Measurements from ENCODE around the gene HOXA7.
A peak's percentile ranks its signal among the peaks of the same experiment; 100 is the strongest.

Gene HOXA7

DNA sequence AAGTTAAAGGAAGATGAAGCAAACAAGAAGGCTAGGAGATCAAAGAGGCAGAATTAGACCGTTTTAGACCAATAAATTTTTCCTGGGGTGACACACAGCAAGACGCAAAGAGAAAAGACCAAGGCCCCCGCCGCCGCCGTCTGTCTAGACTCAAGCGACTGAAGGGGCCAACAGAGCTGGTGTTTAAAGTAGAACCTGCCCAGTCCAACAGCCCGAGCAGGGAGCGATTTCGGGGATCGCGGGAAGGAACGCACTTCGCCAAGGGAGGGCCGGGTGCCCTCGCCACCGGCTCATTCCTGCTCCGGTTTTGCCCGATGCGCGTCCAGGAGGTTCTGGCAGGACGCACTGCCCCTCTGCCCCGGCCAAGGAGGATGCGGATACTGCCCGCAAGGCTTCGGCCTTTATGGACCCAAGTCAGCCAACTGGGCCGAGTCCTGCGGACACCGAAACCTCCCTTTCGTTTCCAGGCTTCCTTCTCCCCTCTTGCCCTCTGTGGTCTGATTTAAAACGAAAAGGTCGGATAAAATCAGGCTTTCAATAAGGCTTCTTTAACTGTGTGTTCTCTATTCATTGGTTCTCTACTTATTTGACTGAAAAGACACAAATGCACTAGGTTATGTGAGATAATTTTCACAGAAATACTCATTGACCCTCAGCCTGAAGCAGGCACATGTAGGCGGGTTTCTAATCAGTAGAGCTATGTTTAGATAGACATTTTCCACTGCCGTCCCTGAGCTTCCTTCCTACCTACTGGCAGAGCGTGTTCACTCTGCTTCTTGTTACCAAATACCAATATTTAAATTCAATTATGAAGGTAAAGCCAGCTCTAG lies 2.2 kb upstream of the HOXA7 start:
- DNase-seq = no peak

GRCh38 chr7:27157702-27158431 lies 1.4 kb upstream of the HOXA7 start:
- DNase-seq = no peak

- no peak for DNase-seq
Observed at GRCh38 chr7:27156916-27157701, 634 bp upstream of the HOXA7 start.

GRCh38 chr7:27155816-27156507 lies 513 bp downstream of the HOXA7 start:
- DNase-seq = no peak

DNA sequence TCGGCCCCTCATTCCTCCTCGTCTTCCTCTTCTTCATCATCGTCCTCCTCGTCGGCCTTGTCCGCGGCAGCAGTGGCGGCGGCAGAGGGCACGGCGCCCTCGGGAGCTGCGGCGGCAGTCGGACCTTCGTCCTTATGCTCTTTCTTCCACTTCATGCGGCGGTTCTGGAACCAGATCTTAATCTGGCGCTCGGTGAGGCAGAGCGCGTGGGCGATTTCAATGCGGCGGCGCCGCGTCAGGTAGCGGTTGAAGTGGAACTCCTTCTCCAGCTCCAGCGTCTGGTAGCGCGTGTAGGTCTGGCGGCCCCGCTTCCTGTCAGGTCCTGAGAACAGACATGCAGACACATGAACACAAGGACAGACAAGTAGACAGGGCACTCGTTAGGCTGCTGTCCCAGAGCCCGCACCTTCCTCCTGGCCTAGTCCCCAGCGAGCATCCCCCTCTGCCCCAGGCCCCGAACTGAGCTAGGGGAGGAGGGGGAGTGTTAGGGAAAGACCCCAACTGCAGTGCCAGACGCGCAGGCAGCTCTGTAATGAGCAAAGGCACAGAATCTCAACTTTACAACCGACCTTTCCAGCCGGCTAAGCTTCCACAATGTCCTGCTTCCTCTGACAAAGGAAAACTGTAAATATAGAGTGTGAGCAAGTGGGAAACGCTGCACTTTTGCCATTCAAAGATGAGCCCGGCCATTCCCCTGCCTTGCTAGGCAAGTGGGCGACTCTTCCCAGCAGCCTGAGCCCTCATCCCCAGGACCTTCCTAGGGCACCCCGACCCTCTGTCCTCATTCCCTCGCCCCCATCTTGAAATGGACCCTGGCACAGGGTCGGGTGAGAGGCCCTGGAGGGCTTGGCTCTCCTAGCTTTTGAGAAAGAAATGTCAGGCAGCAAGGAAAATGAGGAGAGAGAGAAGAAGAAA lies 1.3 kb downstream of the HOXA7 start:
- DNase-seq = no peak

GRCh38 chr7:27154369-27154768 lies 2.1 kb downstream of the HOXA7 start:
- DNase-seq = no peak

- no peak for DNase-seq
Observed at GRCh38 chr7:27153526-27153925, 2.9 kb downstream of the HOXA7 start.

DNA sequence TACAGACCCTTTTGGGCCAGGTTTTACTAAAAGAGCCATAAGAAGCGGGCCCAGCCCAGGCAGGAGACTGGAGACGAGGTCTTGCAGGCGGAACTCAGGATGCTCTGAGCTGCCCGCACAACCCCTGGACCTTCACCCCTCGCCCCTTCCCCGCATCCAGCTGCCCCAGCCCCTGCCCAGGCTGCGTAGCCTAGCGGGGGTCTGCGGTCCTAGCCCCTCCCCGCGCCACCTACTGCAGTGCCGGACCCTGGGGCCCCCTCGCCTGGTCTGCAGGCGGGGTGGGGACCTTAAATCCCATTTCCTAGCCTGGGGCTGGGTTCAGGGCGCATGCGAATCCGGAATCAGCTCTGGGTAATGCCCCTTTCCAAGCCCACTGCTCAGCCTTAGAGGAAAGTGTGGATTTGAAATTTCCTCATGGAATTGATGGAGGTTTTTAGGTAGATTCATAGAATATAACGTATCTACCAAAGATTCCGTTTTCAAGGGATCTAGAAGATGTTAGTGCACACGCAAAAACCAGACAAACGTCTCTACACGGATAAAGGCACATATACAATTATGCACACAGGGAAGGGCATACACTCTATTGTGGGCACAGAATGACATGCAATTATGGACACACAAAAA lies 3.5 kb downstream of the HOXA7 start:
- DNase-seq = no peak

GRCh38 chr7:27151931-27152815 lies 4.3 kb downstream of the HOXA7 start, which contains the start of gene HOXA3:
Gene HOXA3, minus strand, starts transcription at chr7:27152583. Its CDS starts 41,943 bp downstream, at chr7:27110640.
- DNase-seq = no peak

- DNase-seq = no peak
Observed at GRCh38 chr7:27151341-27151930, 5.0 kb downstream of the HOXA7 start.

GRCh38 chr7:27150568-27151340 lies 5.7 kb downstream of the HOXA7 start:
- peak; percentile 60 to 77 for DNase-seq

DNA sequence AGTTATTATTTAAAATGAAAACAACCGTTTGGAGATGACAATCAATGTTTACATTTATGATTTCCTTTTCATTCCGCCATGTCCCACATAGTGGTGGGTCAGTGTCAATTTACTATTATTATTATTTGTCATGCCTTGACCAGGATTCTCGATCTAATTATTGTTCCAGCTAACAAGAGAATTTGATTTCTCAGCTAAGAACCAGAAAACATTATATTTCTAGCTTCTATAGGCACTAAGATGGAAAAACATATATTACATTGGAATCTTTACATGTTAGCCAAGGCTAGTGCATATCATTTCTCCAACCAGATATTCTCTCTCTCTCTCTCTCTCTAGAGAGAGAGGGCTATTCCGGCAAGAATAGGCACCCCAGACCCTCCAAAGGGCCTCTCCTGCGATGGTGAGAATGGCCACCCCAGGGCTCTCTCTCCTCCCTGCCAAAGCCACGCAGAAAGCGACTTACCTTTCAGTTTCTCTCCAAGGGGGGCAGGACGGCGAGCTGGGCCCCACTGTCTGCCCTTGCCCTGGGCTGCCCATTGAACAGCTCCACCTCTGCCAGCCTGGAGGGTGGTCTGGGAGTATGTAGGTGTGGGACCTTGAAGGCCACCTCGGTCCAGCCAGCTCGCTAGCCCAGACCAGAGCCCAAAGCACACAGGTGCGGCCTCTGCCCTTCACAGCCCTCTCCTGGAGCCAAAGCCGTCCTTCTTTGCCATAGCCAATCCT lies 6.5 kb downstream of the HOXA7 start:
- DNase-seq = no peak

DNA sequence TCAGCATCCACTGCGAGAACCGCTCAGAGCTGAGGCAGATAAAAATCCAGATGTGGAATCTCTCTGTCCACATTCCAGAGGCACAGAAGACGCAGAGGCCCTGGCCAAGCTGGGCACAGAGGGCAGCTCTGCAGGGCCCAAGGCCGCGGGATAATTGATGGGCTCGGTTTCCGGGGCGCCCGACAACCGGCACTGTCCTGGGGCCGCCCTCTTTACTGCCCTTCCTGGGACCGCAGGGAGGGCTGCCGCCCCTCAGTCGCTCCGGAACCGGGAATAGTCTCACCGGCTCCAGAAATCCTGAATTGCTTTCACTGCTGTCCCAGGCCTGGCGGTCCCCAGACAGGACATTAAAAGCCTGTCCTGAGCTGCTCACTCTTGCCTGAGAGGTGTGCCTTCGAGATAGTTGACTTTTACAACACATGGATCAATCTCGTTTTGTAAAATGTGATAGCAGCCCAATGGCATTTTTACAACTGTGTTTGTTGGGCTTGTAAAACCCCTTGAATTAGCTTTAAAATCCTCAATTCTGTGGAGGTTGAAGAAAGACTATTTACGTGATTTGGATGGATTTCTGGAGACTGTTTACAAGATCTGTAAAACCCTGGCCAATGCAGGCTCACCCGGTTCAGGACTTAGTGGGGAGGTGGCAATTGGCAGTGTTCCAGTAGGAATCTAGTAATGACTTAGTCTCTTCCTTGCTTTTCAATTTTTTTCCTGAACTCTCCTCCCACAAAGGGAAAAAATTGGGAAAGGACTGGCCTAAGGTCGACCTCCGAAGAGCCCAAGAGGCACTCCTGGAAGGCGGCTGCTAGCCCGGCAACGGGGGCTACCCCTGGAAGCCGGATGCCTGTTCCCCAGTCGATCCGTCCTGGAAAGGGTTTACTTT lies 7.5 kb downstream of the HOXA7 start:
- DNase-seq = no peak

DNA sequence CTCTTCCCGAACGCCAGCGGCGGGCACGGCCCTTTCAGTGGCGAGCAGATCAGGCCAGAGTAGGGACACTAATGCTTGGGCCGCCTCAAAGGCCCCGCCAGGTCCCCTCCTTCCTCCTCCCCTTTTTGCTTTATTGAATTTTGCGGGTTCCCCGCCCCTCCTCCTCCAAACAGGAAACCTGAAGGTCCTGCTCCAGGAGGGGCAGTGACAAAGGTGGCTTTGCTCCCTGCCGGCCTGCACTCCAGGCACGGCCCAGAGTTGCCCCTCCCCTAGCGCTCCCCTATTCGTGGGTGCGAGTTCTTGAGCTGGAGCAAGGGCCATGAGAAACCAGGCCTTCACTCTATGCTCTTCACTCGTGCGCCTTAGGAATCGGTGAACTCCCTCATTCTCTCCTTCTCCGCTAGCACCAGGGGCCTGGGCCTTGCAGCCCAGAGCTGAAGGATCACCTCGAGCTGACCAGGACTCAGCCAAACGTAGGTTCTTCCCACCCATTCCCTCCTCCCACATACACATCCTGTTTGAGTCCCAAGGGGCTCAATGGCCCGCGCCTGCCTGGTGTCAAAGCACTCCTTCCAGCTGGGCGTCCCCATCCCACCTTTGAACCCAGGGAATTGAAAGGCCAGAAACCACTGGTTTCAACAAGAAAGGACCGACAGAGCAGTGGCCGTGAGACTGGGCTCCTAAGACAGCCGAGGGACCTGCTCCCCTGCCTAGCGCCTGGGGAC lies 8.3 kb downstream of the HOXA7 start:
- DNase-seq = no peak

GRCh38 chr7:27147199-27148030 lies 9.1 kb downstream of the HOXA7 start, which contains the start of gene HOXA6:
Gene HOXA6, minus strand, starts transcription at chr7:27147774. Its CDS starts 25 bp downstream, at chr7:27147749.
- no peak for DNase-seq
